Right atrium auricular region (tissue), 2 donors: ENCODE results near the gene ITFG2. TPM values are rescaled to one million over a fixed set of nuclear protein-coding genes. Genes with fewer than 3 reads are reported as not detected.
"Not testable (repeated sequence)": the region's sequence is repeated elsewhere in the genome, so short reads cannot be mapped to it uniquely, and the experiment has no call there.

Experiments
- DNase-seq: peaks from one replicate; pipeline ENCODE4 v3.0.0-alpha.2; 2019; ENCODE audit warnings: low spot score
- H3K27ac ChIP-seq, 2 donors: fragments of 200-600 bp; sonication (generic); 1 replicate in 1 of 2; 2 replicates in 1 of 2; pipeline ENCODE4 v1.5.1; 2016 to 2019
- H3K27me3 ChIP-seq, 2 donors: fragments of 200-600 bp; sonication (generic); one replicate each; pipeline versions ENCODE4 v1.5.1 to v1.6.0; 2017 to 2019
- H3K36me3 ChIP-seq: fragments of 200-600 bp; sonication (generic); one replicate; pipeline ENCODE4 v1.5.1; 2016
- H3K4me1 ChIP-seq, 2 donors: fragments of 200-600 bp; sonication (generic); one replicate each; pipeline versions ENCODE4 v1.5.1 to v1.6.0; 2017 to 2019
- H3K4me3 ChIP-seq, 2 donors: fragments of 200-600 bp; sonication (generic); 1 replicate in 1 of 2; 2 replicates in 1 of 2; pipeline ENCODE4 v1.5.1; 2017 to 2019; ENCODE audit warnings: mild to moderate bottlenecking in 1 of 2, moderate library complexity in 1 of 2
- H3K9me3 ChIP-seq, 2 donors: fragments of 200-600 bp; sonication (generic); one replicate each; pipeline ENCODE4 v1.5.1; 2019
- CTCF ChIP-seq, 2 donors: fragments of 200-600 bp; sonication (generic); IDR thresholded peaks; one replicate each; pipeline ENCODE4 v1.5.1; 2019; ENCODE audit warnings: antibody characterized with exemption in 2 of 2
- total RNA-seq, 2 donors: library from RNA; depleted of rRNA; stranded (reverse); fragments of >200 nt; gene quantifications; one replicate each; pipeline ENCODE4 v1.1.0, GENCODE V29; 2016

Gene ITFG2
- total RNA-seq, 2 donors from 2014 or later: 12.7 to 13.7 TPM

- TF ChIP-seq CTCF (IDR thresholded peaks at IDR 0.05): no peak
- Histone ChIP-seq H3K4me1 (no peaks in the 10 kb centered on the region), H3K27me3 (no peaks in the 10 kb centered on the region), H3K4me3 (no peak overlapping the region), H3K9me3 (no peaks in the 10 kb centered on the region), H3K27ac (no peak overlapping the region), H3K36me3 (no peaks in the 10 kb centered on the region)
- DNase-seq: no peak
These were observed 42.5 kb upstream of the ITFG2 start for GRCh38 chr12:2769866-2770533.

GRCh38 chr12:2770544-2770943 is 41.9 kb upstream of the ITFG2 start:
- H3K36me3 ChIP-seq, H3K4me1 ChIP-seq, H3K9me3 ChIP-seq, H3K4me3 ChIP-seq, H3K27ac ChIP-seq, DNase-seq, H3K27me3 ChIP-seq: not testable (repeated sequence)

GRCh38 chr12:2772370-2772769 is 40.1 kb upstream of the ITFG2 start:
- Histone ChIP-seq H3K27ac (no peak overlapping the region), H3K9me3 (no peaks in the 10 kb centered on the region), H3K27me3 (no peaks in the 10 kb centered on the region), H3K4me3 (no peak overlapping the region), H3K36me3 (no peaks in the 10 kb centered on the region), H3K4me1 (peaks cover 0 to 7% of the 10 kb centered on the region in 2 donors)
- DNase-seq: no peak
- TF ChIP-seq CTCF (IDR thresholded peaks at IDR 0.05): no peak

- TF ChIP-seq CTCF (IDR thresholded peaks at IDR 0.05): no peak
- no peaks in the 10 kb centered on the region for H3K27me3 ChIP-seq
- H3K4me3 ChIP-seq: no peak overlapping the region
- H3K9me3 ChIP-seq: no peaks in the 10 kb centered on the region
- H3K36me3 ChIP-seq: no peaks in the 10 kb centered on the region
- peaks cover 0 to 7% of the 10 kb centered on the region in 2 donors for H3K4me1 ChIP-seq
- DNase-seq: no peak
- H3K27ac ChIP-seq: no peak overlapping the region
These were observed 39.1 kb upstream of the ITFG2 start for GRCh38 chr12:2773199-2773875.

- no peak overlapping the region for H3K27ac ChIP-seq
- peaks cover 0 to 7% of the 10 kb centered on the region in 2 donors for H3K4me1 ChIP-seq
- no peak for TF ChIP-seq CTCF (IDR thresholded peaks at IDR 0.05)
- no peak for DNase-seq
- no peaks in the 10 kb centered on the region for H3K27me3 ChIP-seq
- no peaks in the 10 kb centered on the region for H3K36me3 ChIP-seq
- H3K4me3 ChIP-seq: no peak overlapping the region
- H3K9me3 ChIP-seq: no peaks in the 10 kb centered on the region
These were observed 37.0 kb upstream of the ITFG2 start for GRCh38 chr12:2775431-2775830.

- DNase-seq: no peak
These were observed 36.2 kb upstream of the ITFG2 start for GRCh38 chr12:2776129-2776806.

More at GRCh38 chr12:2776129-2776806, 36.2 kb upstream of the ITFG2 start:
- H3K27me3 ChIP-seq: no peaks in the 10 kb centered on the region
- H3K36me3 ChIP-seq: no peaks in the 10 kb centered on the region
- H3K27ac ChIP-seq: no peak overlapping the region
- no peak overlapping the region for H3K4me3 ChIP-seq
- H3K4me1 ChIP-seq: peaks cover 0 to 7% of the 10 kb centered on the region in 2 donors
- H3K9me3 ChIP-seq: no peaks in the 10 kb centered on the region
- no peak for TF ChIP-seq CTCF (IDR thresholded peaks at IDR 0.05)
